SK-N-SH (cell line): ENCODE measurements around the gene ERBB2. TPM values are rescaled to one million over a fixed set of nuclear protein-coding genes. Genes with fewer than 3 reads are reported as not detected.

Experiments used
- CTCF ChIA-PET: fragments of 300-600, 350-600 bp; formaldehyde crosslinking; extraction: SDS; loops from one replicate; lab custom pipeline; 2021; lab: Yijun Ruan, JAX
- POLR2A ChIA-PET: fragments of 350-600 bp; sonication (Branson Sonifier 250); formaldehyde crosslinking; extraction: SDS; loops from one replicate; lab custom pipeline; 2020; ENCODE audit warnings: antibody characterized with exemption, inconsistent platforms; lab: Yijun Ruan, JAX
- DNase-seq: peaks from one replicate; pipeline ENCODE4 v3.0.0; 2012
- H2AFZ ChIP-seq: fragments of 200-600 bp; sonication (generic); 2 replicates; pipeline ENCODE4 v1.8.1; 2016; ENCODE audit warnings: antibody characterized with exemption, mild to moderate bottlenecking, low read depth
- H3F3A ChIP-seq: fragments of 200-600 bp; sonication (generic); replicated peaks from 2 replicates; pipeline ENCODE3; 2016; ENCODE audit warnings: antibody characterized with exemption, mild to moderate bottlenecking; ENCODE audit not compliant: insufficient read depth
- H3K27ac ChIP-seq, 2 experiments: fragments of 200-500 bp in 1 of 2; fragments of 200-600 bp in 1 of 2; sonication (Bioruptor generic) in 1 of 2; sonication (generic), shearing (Covaris generic) in 1 of 2; 2 replicates each; pipeline versions ENCODE4 v1.5.1 to v1.6.1; 2014 to 2016; ENCODE audit warnings: low read depth in 2 of 2, inconsistent platforms in 1 of 2, low read length in 1 of 2, mild to moderate bottlenecking in 1 of 2, mixed read lengths in 1 of 2
- H3K27me3 ChIP-seq: fragments of 200-600 bp; sonication (generic), shearing (Covaris generic); 2 replicates; pipeline ENCODE4 v1.6.1; 2016; ENCODE audit warnings: mixed run types; ENCODE audit not compliant: insufficient read depth
- H3K36me3 ChIP-seq, 2 experiments: fragments of 200-500 bp in 1 of 2; fragments of 200-600 bp in 1 of 2; sonication (Bioruptor generic) in 1 of 2; sonication (generic) in 1 of 2; replicated peaks in 1 of 2; 2 replicates each; pipeline versions ENCODE3 to v1.5.1; 2014 to 2016; ENCODE audit warnings: low read length in 1 of 2, mild to moderate bottlenecking in 1 of 2; ENCODE audit not compliant: insufficient read depth in 2 of 2, control insufficient read depth in 1 of 2
- H3K4me1 ChIP-seq, 2 experiments: fragments of 200-500 bp in 1 of 2; fragments of 200-600 bp in 1 of 2; sonication (Bioruptor generic) in 1 of 2; sonication (generic), shearing (Covaris generic) in 1 of 2; 2 replicates each; pipeline versions ENCODE4 v1.5.1 to v1.6.1; 2014 to 2016; ENCODE audit warnings: low read depth in 1 of 2, low read length in 1 of 2, mixed run types in 1 of 2; ENCODE audit not compliant: insufficient read depth in 2 of 2, control insufficient read depth in 1 of 2
- H3K4me2 ChIP-seq: fragments of 200-600 bp; sonication (generic), shearing (Covaris generic); 2 replicates; pipeline ENCODE4 v1.6.1; 2017; ENCODE audit warnings: mixed run types
- H3K4me3 ChIP-seq, 2 experiments: fragments of 200-500 bp in 1 of 2; fragments of 200-600 bp in 1 of 2; sonication (Bioruptor generic) in 1 of 2; sonication (generic), shearing (Covaris generic) in 1 of 2; 2 replicates each; pipeline versions ENCODE4 v1.5.1 to v1.8.1; 2014 to 2016; ENCODE audit warnings: low read depth in 2 of 2, inconsistent platforms in 1 of 2, low read length in 1 of 2, mild to moderate bottlenecking in 1 of 2, mixed read lengths in 1 of 2, moderate library complexity in 1 of 2
- H3K79me2 ChIP-seq: fragments of 200-600 bp; sonication (generic); 2 replicates; pipeline ENCODE4 v1.8.1; 2017; ENCODE audit warnings: mild to moderate bottlenecking; ENCODE audit not compliant: insufficient read depth
- H3K9ac ChIP-seq: fragments of 200-600 bp; sonication (generic); 2 replicates; pipeline ENCODE4 v1.6.1; 2017; ENCODE audit warnings: mixed run types
- H3K9me2 ChIP-seq: fragments of 200-600 bp; sonication (generic); 2 replicates; pipeline ENCODE4 v1.6.1; 2017; ENCODE audit warnings: mixed run types
- H3K9me3 ChIP-seq: fragments of 200-600 bp; sonication (generic); 2 replicates; pipeline ENCODE4 v1.6.1; 2017; ENCODE audit warnings: mixed run types, mild to moderate bottlenecking, moderate library complexity
- H4K20me1 ChIP-seq: fragments of 200-600 bp; sonication (generic); 2 replicates; pipeline ENCODE4 v1.6.1; 2017; ENCODE audit warnings: mild to moderate bottlenecking, mixed run types; ENCODE audit not compliant: insufficient read depth
- FOSL2 ChIP-seq: IDR thresholded peaks from 2 replicates; pipeline ENCODE4 v1.4.0; 2012; ENCODE audit warnings: low read depth, mild to moderate bottlenecking, moderate library complexity, borderline replicate concordance
- NFIC ChIP-seq: IDR thresholded peaks from 2 replicates; pipeline ENCODE4 v1.4.0; 2012; ENCODE audit warnings: borderline replicate concordance
- WGBS: methylation state at CpG from one replicate; pipeline ENCODE4 v1.1.6; 2017; ENCODE audit warnings: low lambda C conversion rate; 5-methylcytosine and 5-hydroxymethylcytosine counted together
- polyA plus RNA-seq, 3 experiments: library from polyadenylated mRNA; depleted of rRNA; stranded (reverse); fragments of >200 nt; gene quantifications; 2 replicates each; pipeline ENCODE4 v1.2.3, GENCODE V29; 2012
- TF ChIP-seq, protein P1 (sequence below): IDR thresholded peaks from 2 replicates; pipeline ENCODE4 v1.4.0; 2012; ENCODE audit warnings: low read depth, borderline replicate concordance
- TF ChIP-seq, protein P2 (sequence below): IDR thresholded peaks from 2 replicates; pipeline ENCODE4 v1.4.0; 2012; ENCODE audit warnings: low read depth, borderline replicate concordance
- TF ChIP-seq, protein P3 (sequence below): fragments of 150-350 bp; IDR thresholded peaks from 2 replicates; pipeline ENCODE4 v1.6.1; 2016; ENCODE audit warnings: mild to moderate bottlenecking, low read depth, low read length
- TF ChIP-seq, protein P4 (sequence below): IDR thresholded peaks from 2 replicates; pipeline ENCODE4 v1.6.1; 2012; ENCODE audit warnings: mild to moderate bottlenecking, low read depth, low read length, moderate library complexity

The ERBB2 gene
- polyA plus RNA-seq, 1 of the 3 experiments (the other 2 are of a cell fraction): 1.9 TPM

DNA sequence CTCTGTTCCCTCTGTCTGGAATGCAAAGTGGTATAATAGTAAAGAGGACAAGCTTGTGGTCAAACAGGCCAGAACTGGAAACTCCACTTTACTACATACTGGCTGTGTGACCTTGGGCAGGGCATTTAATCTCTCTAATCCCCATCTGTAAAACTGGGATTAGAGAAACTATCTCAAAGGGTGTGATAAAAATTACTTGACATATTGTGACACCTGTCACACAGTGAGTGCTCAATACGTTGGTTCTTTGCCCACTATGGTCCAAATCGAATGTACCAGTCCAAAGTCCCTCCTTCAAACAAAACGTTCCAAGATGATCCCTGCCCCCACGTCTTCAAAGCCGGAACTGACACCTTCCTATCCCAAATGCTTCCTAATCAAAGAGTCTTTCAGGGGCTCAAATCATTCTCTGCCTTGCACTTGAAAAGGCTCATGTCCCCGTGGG, 12.7 kb upstream of the ERBB2 start:
- H3K4me3 ChIP-seq: peak overlapping the region; percentile 61 to 78
- no peak for DNase-seq
- CTCF ChIA-PET: interaction anchor here (0.7 to 2.2 kb wide), 5 partner anchors 33 to 68 kb away, joined by 3 to 10 read pairs (median 5); no protein-coding TSS in a partner anchor
- H3K9me3 ChIP-seq: no peaks in the 10 kb centered on the region
- 30% methylated on average over 6 of the region's 6 CpGs for WGBS
- H4K20me1 ChIP-seq: no peaks in the 10 kb centered on the region
- H3K4me2 ChIP-seq: peak overlapping the region; percentile 86
- no peak overlapping the region; the same call in 1 of the 2 replicates for H3K9ac ChIP-seq
- H3K4me1 ChIP-seq: peaks cover 0 to 13% of the 10 kb centered on the region in 2 experiments; a peak in 2 of 4 replicates
- H3K27me3 ChIP-seq: no peaks in the 10 kb centered on the region
- no peaks in the 10 kb centered on the region for H3K79me2 ChIP-seq
- H3K36me3 ChIP-seq: no peaks in the 10 kb centered on the region
- H3K9me2 ChIP-seq: no peaks in the 10 kb centered on the region
- no peak for TF ChIP-seq NFIC
- no peak for TF ChIP-seq FOSL2
- TF ChIP-seq, protein P1, sequence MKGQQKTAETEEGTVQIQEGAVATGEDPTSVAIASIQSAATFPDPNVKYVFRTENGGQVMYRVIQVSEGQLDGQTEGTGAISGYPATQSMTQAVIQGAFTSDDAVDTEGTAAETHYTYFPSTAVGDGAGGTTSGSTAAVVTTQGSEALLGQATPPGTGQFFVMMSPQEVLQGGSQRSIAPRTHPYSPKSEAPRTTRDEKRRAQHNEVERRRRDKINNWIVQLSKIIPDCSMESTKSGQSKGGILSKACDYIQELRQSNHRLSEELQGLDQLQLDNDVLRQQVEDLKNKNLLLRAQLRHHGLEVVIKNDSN: no peak
- TF ChIP-seq, protein P2, sequence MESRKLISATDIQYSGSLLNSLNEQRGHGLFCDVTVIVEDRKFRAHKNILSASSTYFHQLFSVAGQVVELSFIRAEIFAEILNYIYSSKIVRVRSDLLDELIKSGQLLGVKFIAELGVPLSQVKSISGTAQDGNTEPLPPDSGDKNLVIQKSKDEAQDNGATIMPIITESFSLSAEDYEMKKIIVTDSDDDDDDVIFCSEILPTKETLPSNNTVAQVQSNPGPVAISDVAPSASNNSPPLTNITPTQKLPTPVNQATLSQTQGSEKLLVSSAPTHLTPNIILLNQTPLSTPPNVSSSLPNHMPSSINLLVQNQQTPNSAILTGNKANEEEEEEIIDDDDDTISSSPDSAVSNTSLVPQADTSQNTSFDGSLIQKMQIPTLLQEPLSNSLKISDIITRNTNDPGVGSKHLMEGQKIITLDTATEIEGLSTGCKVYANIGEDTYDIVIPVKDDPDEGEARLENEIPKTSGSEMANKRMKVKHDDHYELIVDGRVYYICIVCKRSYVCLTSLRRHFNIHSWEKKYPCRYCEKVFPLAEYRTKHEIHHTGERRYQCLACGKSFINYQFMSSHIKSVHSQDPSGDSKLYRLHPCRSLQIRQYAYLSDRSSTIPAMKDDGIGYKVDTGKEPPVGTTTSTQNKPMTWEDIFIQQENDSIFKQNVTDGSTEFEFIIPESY: no peak
- TF ChIP-seq, protein P3, sequence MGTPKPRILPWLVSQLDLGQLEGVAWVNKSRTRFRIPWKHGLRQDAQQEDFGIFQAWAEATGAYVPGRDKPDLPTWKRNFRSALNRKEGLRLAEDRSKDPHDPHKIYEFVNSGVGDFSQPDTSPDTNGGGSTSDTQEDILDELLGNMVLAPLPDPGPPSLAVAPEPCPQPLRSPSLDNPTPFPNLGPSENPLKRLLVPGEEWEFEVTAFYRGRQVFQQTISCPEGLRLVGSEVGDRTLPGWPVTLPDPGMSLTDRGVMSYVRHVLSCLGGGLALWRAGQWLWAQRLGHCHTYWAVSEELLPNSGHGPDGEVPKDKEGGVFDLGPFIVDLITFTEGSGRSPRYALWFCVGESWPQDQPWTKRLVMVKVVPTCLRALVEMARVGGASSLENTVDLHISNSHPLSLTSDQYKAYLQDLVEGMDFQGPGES: no peak
- TF ChIP-seq, protein P4, sequence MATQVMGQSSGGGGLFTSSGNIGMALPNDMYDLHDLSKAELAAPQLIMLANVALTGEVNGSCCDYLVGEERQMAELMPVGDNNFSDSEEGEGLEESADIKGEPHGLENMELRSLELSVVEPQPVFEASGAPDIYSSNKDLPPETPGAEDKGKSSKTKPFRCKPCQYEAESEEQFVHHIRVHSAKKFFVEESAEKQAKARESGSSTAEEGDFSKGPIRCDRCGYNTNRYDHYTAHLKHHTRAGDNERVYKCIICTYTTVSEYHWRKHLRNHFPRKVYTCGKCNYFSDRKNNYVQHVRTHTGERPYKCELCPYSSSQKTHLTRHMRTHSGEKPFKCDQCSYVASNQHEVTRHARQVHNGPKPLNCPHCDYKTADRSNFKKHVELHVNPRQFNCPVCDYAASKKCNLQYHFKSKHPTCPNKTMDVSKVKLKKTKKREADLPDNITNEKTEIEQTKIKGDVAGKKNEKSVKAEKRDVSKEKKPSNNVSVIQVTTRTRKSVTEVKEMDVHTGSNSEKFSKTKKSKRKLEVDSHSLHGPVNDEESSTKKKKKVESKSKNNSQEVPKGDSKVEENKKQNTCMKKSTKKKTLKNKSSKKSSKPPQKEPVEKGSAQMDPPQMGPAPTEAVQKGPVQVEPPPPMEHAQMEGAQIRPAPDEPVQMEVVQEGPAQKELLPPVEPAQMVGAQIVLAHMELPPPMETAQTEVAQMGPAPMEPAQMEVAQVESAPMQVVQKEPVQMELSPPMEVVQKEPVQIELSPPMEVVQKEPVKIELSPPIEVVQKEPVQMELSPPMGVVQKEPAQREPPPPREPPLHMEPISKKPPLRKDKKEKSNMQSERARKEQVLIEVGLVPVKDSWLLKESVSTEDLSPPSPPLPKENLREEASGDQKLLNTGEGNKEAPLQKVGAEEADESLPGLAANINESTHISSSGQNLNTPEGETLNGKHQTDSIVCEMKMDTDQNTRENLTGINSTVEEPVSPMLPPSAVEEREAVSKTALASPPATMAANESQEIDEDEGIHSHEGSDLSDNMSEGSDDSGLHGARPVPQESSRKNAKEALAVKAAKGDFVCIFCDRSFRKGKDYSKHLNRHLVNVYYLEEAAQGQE: no peak
- POLR2A ChIA-PET: interaction anchor here (1.5 kb wide), 1 partner anchor 8 kb away, joined by 4 read pairs; no protein-coding TSS in a partner anchor
- peak overlapping the region; percentile 99 for H2AFZ ChIP-seq
- peaks cover 15% of the 10 kb centered on the region for H3F3A ChIP-seq
- peak overlapping the region; percentile 84 to 98; a peak in 3 of 4 replicates for H3K27ac ChIP-seq
